Smooth muscle cell (in vitro differentiated cells): ENCODE measurements around the gene ALCAM. TPM values are rescaled to one million over a fixed set of nuclear protein-coding genes. Genes with fewer than 3 reads are reported as not detected.

Source experiments
- DNase-seq: peaks from one replicate; lab custom pipeline; 2025; ENCODE audit not compliant: unreplicated experiment; lab: John Stamatoyannopoulos, UW
- H2AFZ ChIP-seq: fragments of 200-600 bp; sonication (generic); 2 replicates; pipeline ENCODE4 v1.6.0; 2016; ENCODE audit warnings: antibody characterized with exemption, low read depth, mild to moderate bottlenecking
- H3F3A ChIP-seq: fragments of 200-600 bp; sonication (generic); 2 replicates; pipeline ENCODE4 v1.6.0; 2017; ENCODE audit warnings: antibody characterized with exemption, low read depth
- H3K27ac ChIP-seq: fragments of 200-600 bp; sonication (generic); 2 replicates; pipeline ENCODE4 v1.5.1; 2016; ENCODE audit warnings: low read depth, mild to moderate bottlenecking
- H3K27me3 ChIP-seq: fragments of 200-600 bp; sonication (generic); 2 replicates; pipeline ENCODE4 v1.6.1; 2016; ENCODE audit warnings: low read depth, mild to moderate bottlenecking
- H3K36me3 ChIP-seq: fragments of 200-600 bp; sonication (generic); 2 replicates; pipeline ENCODE4 v1.5.1; 2016; ENCODE audit warnings: low read depth
- H3K4me1 ChIP-seq: fragments of 200-600 bp; sonication (generic); 2 replicates; pipeline ENCODE4 v1.5.1; 2016; ENCODE audit warnings: low read depth
- H3K4me2 ChIP-seq: fragments of 200-600 bp; sonication (generic); 2 replicates; pipeline ENCODE4 v1.6.0; 2016; ENCODE audit warnings: mild to moderate bottlenecking
- H3K4me3 ChIP-seq: fragments of 200-600 bp; sonication (generic); 2 replicates; pipeline ENCODE4 v1.5.1; 2016; ENCODE audit warnings: mild to moderate bottlenecking
- H3K79me2 ChIP-seq: fragments of 200-600 bp; sonication (generic); 2 replicates; pipeline ENCODE4 v1.6.0; 2016; ENCODE audit warnings: low read depth, mild to moderate bottlenecking
- H3K9ac ChIP-seq: fragments of 200-600 bp; sonication (generic); 2 replicates; pipeline ENCODE4 v1.6.0; 2016; ENCODE audit warnings: low read depth
- H3K9me3 ChIP-seq: fragments of 200-600 bp; sonication (generic); replicated peaks from 2 replicates; pipeline ENCODE4 v1.5.1; 2016; ENCODE audit warnings: low read depth
- H4K20me1 ChIP-seq: fragments of 200-600 bp; sonication (generic); 2 replicates; pipeline ENCODE4 v1.6.0; 2016; ENCODE audit warnings: low read depth
- CTCF ChIP-seq: fragments of 200-600 bp; sonication (generic); IDR thresholded peaks from 2 replicates; pipeline ENCODE4 v1.5.1; 2017; ENCODE audit warnings: borderline replicate concordance, mild to moderate bottlenecking, antibody characterized with exemption; ENCODE audit not compliant: insufficient read depth, poor library complexity, severe bottlenecking
- WGBS: methylation state at CpG from one replicate; pipeline ENCODE4 v1.1.7; 2016; ENCODE audit warnings: low lambda C conversion rate; 5-methylcytosine and 5-hydroxymethylcytosine counted together
- polyA plus RNA-seq: library from polyadenylated mRNA; unstranded; fragments of >200 nt; fragmentation: Nextera tagmentation; extraction: Ambion mirVana; gene quantifications from 2 replicates; pipeline ENCODE4 v1.2.1, GENCODE V29; 2016
- total RNA-seq: library from RNA; depleted of rRNA; stranded (reverse); fragments of >200 nt; gene quantifications from 2 replicates; pipeline ENCODE4 v1.2.3, GENCODE V29; 2014

The ALCAM gene
- total and polyA plus RNA-seq, 2 experiments from 2014 or later = 110 to 314 TPM

GRCh38 chr3:105525531-105525930 is 158.8 kb downstream of the ALCAM start:
- Histone ChIP-seq H3K36me3 (peaks cover 6% of the 10 kb centered on the region), H3K79me2 (peaks cover 27% of the 10 kb centered on the region), H3K27me3 (no peaks in the 10 kb centered on the region), H3K9me3 (no peaks in the 10 kb centered on the region), H3K27ac (no peak overlapping the region), H3K4me3 (no peak overlapping the region), H3K9ac (no peak overlapping the region), H3K4me1 (no peaks in the 10 kb centered on the region), H3K4me2 (no peak overlapping the region), H3F3A (no peaks in the 10 kb centered on the region), H4K20me1 (no peaks in the 10 kb centered on the region), H2AFZ (no peak overlapping the region)
- TF ChIP-seq CTCF = no peak
- no peak for DNase-seq
- WGBS = 64% methylated on average over 4 of the region's 4 CpGs

- Histone ChIP-seq H4K20me1 (no peaks in the 10 kb centered on the region), H3F3A (no peaks in the 10 kb centered on the region), H3K9ac (no peak overlapping the region), H3K4me3 (no peak overlapping the region), H3K9me3 (no peaks in the 10 kb centered on the region), H3K79me2 (peaks cover 27% of the 10 kb centered on the region), H2AFZ (no peak overlapping the region), H3K27ac (no peak overlapping the region), H3K27me3 (no peaks in the 10 kb centered on the region), H3K36me3 (peaks cover 6% of the 10 kb centered on the region), H3K4me1 (no peaks in the 10 kb centered on the region), H3K4me2 (no peak overlapping the region)
- no peak for DNase-seq
- TF ChIP-seq CTCF = no peak
- 76% methylated on average over 4 of the region's 4 CpGs for WGBS
Observed at GRCh38 chr3:105526360-105527111, 159.8 kb downstream of the ALCAM start.

- H3K9ac ChIP-seq = no peak overlapping the region
- H2AFZ ChIP-seq = no peak overlapping the region
- no peaks in the 10 kb centered on the region for H3K9me3 ChIP-seq
- TF ChIP-seq CTCF = no peak
- H3K79me2 ChIP-seq = peaks cover 26% of the 10 kb centered on the region
- no peak overlapping the region for H3K4me2 ChIP-seq
- no peak for DNase-seq
- no peaks in the 10 kb centered on the region for H3K27me3 ChIP-seq
- no peak overlapping the region for H3K4me3 ChIP-seq
- no peak overlapping the region for H3K27ac ChIP-seq
- peaks cover 6% of the 10 kb centered on the region for H3K36me3 ChIP-seq
- no peaks in the 10 kb centered on the region for H4K20me1 ChIP-seq
- H3K4me1 ChIP-seq = no peaks in the 10 kb centered on the region
- no peaks in the 10 kb centered on the region for H3F3A ChIP-seq
Observed at GRCh38 chr3:105527535-105527934, 160.8 kb downstream of the ALCAM start.

- Histone ChIP-seq H3K36me3 (peaks cover 6% of the 10 kb centered on the region), H3K79me2 (peaks cover 24% of the 10 kb centered on the region), H3K4me2 (no peak overlapping the region), H3K4me3 (no peak overlapping the region), H3K27ac (no peak overlapping the region), H2AFZ (no peak overlapping the region), H3K27me3 (no peaks in the 10 kb centered on the region), H3K9me3 (no peaks in the 10 kb centered on the region), H3F3A (peaks cover 2% of the 10 kb centered on the region), H3K9ac (no peak overlapping the region), H4K20me1 (no peaks in the 10 kb centered on the region), H3K4me1 (no peaks in the 10 kb centered on the region)
- WGBS = 57% methylated on average over 3 of the region's 3 CpGs
- DNase-seq = no peak
- no peak for TF ChIP-seq CTCF
Observed at GRCh38 chr3:105527949-105528348, 161.2 kb downstream of the ALCAM start.
